HL-60 (cell line): ENCODE data around the gene GCNT1.

Source experiments
- DNase-seq, 2 experiments: peaks; one replicate each; pipeline ENCODE4 v3.0.0-alpha.2; 2010 to 2020; ENCODE audit warnings: low read depth in 1 of 2, low spot score in 1 of 2
- H3K27ac ChIP-seq: fragments of 250-450 bp; sonication (Bioruptor Pico); replicated peaks from 2 replicates; pipeline ENCODE4 v1.5.1; 2020; ENCODE audit warnings: mild to moderate bottlenecking, moderate library complexity
- H3K27me3 ChIP-seq: fragments of 250-450 bp; sonication (Bioruptor Pico); 2 replicates; pipeline ENCODE4 v1.5.1; 2021; ENCODE audit warnings: mild to moderate bottlenecking, moderate library complexity; ENCODE audit not compliant: insufficient read depth, poor library complexity, severe bottlenecking
- H3K4me3 ChIP-seq: replicated peaks from 2 replicates; pipeline ENCODE4 v1.5.1; 2011; ENCODE audit warnings: mild to moderate bottlenecking, control low read depth, low read length; ENCODE audit not compliant: insufficient read depth
- GABPA ChIP-seq: IDR thresholded peaks from 2 replicates; pipeline ENCODE4 v1.6.1; 2012; ENCODE audit warnings: low read depth
- POLR2AphosphoS5 ChIP-seq: IDR thresholded peaks from 2 replicates; pipeline ENCODE4 v1.6.1; 2012; ENCODE audit warnings: low read depth
- SPI1 ChIP-seq: IDR thresholded peaks from 2 replicates; pipeline ENCODE4 v1.6.1; 2012; ENCODE audit warnings: low read depth, mild to moderate bottlenecking, borderline replicate concordance
- TF ChIP-seq, protein P1 (sequence below): IDR thresholded peaks from one replicate; pipeline ENCODE4 v1.5.1; 2011; ENCODE audit warnings: low read length, control low read depth, inconsistent platforms; ENCODE audit not compliant: insufficient read depth
- TF ChIP-seq, protein P2 (sequence below): IDR thresholded peaks from 2 replicates; pipeline ENCODE4 v1.6.1; 2012; ENCODE audit warnings: low read depth; ENCODE audit not compliant: insufficient replicate concordance

Gene GCNT1

DNA sequence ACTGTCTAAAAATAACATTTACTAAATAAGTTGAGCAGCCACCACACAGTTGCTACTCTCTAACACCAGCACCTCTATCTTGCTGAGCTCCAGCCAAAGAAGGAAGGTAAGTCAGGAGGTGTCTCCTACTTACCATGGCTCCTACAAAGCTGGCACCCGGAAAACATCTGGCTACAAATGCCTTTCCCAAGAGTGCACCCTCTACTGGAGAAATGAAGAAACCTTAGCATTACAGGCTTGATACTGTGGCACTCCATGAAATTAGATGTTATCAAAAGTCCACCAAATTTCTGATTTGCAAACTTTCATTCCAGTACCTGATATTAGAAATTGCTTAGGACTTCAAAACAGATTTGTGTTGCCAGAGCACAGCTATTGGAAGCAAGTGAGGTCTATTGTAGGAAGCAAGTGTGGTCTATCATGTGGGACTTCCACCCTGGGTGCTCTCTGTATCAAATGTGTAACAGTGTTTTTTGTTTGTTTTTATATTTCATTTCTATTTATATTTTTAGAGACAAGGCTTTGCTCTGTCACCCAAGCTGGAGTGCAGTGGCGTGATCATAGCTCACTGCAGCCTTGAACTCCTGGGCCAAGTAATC, 39.1 kb upstream of the GCNT1 start:
- no peak for TF ChIP-seq POLR2AphosphoS5
- TF ChIP-seq, protein P1, sequence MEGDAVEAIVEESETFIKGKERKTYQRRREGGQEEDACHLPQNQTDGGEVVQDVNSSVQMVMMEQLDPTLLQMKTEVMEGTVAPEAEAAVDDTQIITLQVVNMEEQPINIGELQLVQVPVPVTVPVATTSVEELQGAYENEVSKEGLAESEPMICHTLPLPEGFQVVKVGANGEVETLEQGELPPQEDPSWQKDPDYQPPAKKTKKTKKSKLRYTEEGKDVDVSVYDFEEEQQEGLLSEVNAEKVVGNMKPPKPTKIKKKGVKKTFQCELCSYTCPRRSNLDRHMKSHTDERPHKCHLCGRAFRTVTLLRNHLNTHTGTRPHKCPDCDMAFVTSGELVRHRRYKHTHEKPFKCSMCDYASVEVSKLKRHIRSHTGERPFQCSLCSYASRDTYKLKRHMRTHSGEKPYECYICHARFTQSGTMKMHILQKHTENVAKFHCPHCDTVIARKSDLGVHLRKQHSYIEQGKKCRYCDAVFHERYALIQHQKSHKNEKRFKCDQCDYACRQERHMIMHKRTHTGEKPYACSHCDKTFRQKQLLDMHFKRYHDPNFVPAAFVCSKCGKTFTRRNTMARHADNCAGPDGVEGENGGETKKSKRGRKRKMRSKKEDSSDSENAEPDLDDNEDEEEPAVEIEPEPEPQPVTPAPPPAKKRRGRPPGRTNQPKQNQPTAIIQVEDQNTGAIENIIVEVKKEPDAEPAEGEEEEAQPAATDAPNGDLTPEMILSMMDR, result peak; percentile 60
- no peak overlapping the region for H3K27ac ChIP-seq
- H3K4me3 ChIP-seq, result no peak overlapping the region
- no peaks in the 10 kb centered on the region for H3K27me3 ChIP-seq
- peak in 1 of 2 experiments; percentile 39 for DNase-seq

DNA sequence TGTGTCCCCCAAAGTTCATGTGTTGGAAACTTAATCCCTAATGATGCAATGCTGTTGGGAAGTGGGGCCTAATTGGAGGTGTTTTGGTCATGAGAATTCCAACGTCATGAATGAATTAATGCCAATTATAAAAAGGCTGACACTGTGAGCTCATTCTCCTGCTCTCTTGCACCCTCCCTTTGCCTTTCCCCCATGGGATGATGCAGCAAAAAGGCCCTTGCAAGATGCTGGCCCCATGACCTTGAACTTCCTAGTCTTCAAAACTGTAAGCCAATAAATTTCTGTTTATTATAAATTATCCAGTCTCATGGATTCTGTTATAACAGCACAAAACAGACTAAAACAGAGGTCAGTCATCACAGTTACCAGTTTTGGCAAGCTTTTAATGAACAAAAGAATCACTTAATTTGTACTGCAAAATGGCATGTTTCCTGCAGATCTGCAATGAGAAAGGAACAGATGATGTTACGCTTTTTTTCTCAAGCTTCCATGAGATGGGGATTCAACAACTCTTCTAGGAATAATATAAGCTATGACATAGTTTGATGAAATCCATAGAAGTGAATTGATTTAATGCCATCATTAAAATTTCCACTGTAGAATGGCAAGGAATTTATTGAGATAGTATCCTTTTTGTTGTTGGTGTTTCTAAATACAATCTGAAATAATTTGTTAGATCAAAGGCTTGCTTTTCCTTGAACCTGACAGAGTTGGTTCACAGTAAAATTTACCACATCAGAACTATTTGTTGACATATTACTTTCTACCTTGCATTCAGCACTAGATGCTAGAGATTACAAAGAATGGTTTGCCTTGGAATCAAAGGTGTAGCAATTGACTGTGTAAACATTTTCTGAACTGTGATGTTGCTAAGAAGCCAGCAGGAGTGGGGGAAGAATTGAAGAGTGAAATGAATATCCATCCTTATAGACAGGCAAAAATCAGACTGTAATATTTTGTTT, 35.5 kb upstream of the GCNT1 start:
- no peak for TF ChIP-seq POLR2AphosphoS5
- TF ChIP-seq, protein P2, sequence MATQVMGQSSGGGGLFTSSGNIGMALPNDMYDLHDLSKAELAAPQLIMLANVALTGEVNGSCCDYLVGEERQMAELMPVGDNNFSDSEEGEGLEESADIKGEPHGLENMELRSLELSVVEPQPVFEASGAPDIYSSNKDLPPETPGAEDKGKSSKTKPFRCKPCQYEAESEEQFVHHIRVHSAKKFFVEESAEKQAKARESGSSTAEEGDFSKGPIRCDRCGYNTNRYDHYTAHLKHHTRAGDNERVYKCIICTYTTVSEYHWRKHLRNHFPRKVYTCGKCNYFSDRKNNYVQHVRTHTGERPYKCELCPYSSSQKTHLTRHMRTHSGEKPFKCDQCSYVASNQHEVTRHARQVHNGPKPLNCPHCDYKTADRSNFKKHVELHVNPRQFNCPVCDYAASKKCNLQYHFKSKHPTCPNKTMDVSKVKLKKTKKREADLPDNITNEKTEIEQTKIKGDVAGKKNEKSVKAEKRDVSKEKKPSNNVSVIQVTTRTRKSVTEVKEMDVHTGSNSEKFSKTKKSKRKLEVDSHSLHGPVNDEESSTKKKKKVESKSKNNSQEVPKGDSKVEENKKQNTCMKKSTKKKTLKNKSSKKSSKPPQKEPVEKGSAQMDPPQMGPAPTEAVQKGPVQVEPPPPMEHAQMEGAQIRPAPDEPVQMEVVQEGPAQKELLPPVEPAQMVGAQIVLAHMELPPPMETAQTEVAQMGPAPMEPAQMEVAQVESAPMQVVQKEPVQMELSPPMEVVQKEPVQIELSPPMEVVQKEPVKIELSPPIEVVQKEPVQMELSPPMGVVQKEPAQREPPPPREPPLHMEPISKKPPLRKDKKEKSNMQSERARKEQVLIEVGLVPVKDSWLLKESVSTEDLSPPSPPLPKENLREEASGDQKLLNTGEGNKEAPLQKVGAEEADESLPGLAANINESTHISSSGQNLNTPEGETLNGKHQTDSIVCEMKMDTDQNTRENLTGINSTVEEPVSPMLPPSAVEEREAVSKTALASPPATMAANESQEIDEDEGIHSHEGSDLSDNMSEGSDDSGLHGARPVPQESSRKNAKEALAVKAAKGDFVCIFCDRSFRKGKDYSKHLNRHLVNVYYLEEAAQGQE, result no peak
- TF ChIP-seq GABPA, result no peak
- TF ChIP-seq SPI1, result no peak
- TF ChIP-seq, protein P1, result no peak
- H3K27ac ChIP-seq, result no peak overlapping the region
- H3K4me3 ChIP-seq, result no peak overlapping the region
- no peak for DNase-seq
- no peaks in the 10 kb centered on the region for H3K27me3 ChIP-seq

- no peak for DNase-seq
- no peak for TF ChIP-seq GABPA
- TF ChIP-seq SPI1, result no peak
- no peak for TF ChIP-seq POLR2AphosphoS5
- TF ChIP-seq, protein P2, result no peak
- TF ChIP-seq, protein P1, result no peak
- Histone ChIP-seq H3K27me3 (no peaks in the 10 kb centered on the region), H3K4me3 (no peak overlapping the region), H3K27ac (no peak overlapping the region)
Observed at GRCh38 chr9:76424491-76424890, 34.5 kb upstream of the GCNT1 start.
